ENCODE results near the gene KLHL13. TPM values are rescaled to one million over a fixed set of nuclear protein-coding genes. Genes with fewer than 3 reads are reported as not detected.

Gene KLHL13
- total and polyA plus RNA-seq, 8 donors = 1.1 to 4.9 (median 3.1) TPM

DNA sequence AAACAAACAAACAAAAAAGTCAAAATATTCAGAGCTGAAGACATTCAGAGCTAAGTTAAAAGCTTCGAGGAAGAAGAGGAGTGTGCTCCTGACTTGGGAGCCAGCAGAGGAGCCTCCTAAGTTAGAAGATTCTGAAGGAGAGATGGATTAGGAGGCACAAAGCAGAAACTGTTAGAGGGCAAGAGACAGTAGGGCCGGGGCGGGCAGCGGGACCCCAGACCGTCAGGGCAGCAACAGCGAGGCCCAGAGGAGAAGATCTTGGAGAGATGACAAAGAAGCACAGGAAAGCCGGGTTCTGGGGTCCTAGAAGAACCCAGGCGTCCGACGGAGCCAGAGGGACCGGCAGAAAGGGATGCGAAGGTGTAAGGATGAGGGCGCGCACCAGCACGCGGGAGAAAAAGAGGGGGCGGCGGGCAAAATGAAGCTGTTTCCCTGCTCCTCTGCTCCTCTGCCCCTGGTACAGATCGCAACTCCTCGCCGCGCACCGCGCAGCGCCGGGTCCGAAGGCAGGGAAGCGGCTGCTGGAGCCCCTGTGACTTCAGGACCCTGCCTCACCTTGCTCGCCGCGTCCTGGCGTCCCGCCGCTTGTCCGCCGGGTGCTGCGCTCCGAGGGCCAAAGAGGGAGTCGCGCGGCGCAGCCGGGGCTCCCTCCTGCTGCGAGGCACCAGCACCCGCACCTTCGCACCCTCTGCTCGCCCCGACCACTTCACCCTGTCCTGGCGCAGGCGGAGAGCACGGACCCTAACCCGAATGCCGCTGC lies 477 bp downstream of the KLHL13 start:
- DNase-seq (peak in 2 of 6 donors; percentile 42 to 70), FAIRE-seq (no peak), ATAC-seq (peak; percentile 67 to 80 (median 76))
- peak overlapping the region; percentile 29 to 57 (median 41) for H3K4me3 ChIP-seq
- H3K36me3 ChIP-seq = no peaks in the 10 kb centered on the region
- WGBS, 2 donors = 1 to 23% methylated on average over 38 to 53 of the region's 53 CpGs
- H3K27ac ChIP-seq = peak overlapping the region in 3 of 4 donors; percentile 19 to 56 (median 39)
- no peaks in the 10 kb centered on the region for H3K9me3 ChIP-seq
- intact Hi-C loops (cut with DNase I) = no loop called here
- no peak for TF ChIP-seq CTCF (IDR thresholded peaks at IDR 0.05)
- H3K27me3 ChIP-seq = no peaks in the 10 kb centered on the region
- H3K4me1 ChIP-seq = no peaks in the 10 kb centered on the region

GRCh38 chrX:118114971-118115370 lies 1.6 kb downstream of the KLHL13 start:
- DNase-seq (no peak), ATAC-seq (no peak), FAIRE-seq (no peak)
- no peak overlapping the region for H3K27ac ChIP-seq
- intact Hi-C loops (cut with DNase I) = no loop called here
- no peaks in the 10 kb centered on the region for H3K4me1 ChIP-seq
- no peaks in the 10 kb centered on the region for H3K36me3 ChIP-seq
- H3K4me3 ChIP-seq = peak overlapping the region in 2 of 4 donors; percentile 4 to 57
- no peaks in the 10 kb centered on the region for H3K9me3 ChIP-seq
- no peaks in the 10 kb centered on the region for H3K27me3 ChIP-seq
- no peak for TF ChIP-seq CTCF (IDR thresholded peaks at IDR 0.05)
- 33 to 59% methylated on average over 2 of the region's 2 CpGs for WGBS, 2 donors

DNA sequence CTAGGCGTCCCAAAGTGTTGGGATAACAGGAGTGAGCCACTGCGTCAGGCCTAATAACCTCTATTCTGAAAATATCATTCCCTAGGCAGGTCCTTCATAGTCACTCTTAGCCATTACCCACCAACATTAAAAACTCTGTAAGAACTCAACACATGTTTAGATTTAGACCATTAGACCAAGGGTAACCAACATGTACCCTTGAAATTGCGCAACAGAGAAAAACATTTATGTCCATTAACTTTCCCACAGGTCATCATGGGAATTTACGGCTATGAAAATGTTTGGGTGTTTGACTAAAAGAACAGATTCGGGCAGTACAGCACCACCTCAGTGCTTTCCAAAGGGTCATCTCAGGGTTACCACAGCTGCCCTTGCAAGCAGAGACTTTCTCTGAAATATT lies 7.5 kb downstream of the KLHL13 start:
- H3K27ac ChIP-seq = no peak overlapping the region
- H3K4me1 ChIP-seq = no peaks in the 10 kb centered on the region
- no peaks in the 10 kb centered on the region for H3K27me3 ChIP-seq
- intact Hi-C loops (cut with DNase I) = no loop called here
- TF ChIP-seq CTCF (IDR thresholded peaks at IDR 0.05) = no peak
- no peak overlapping the region for H3K4me3 ChIP-seq
- 88 to 96% methylated on average over 5 of the region's 5 CpGs for WGBS, 2 donors
- no peak for DNase-seq
- ATAC-seq = no peak
- no peaks in the 10 kb centered on the region for H3K9me3 ChIP-seq
- FAIRE-seq = no peak
- H3K36me3 ChIP-seq = no peaks in the 10 kb centered on the region

- Histone ChIP-seq H3K4me3 (no peak overlapping the region), H3K27me3 (no peaks in the 10 kb centered on the region), H3K27ac (no peak overlapping the region), H3K9me3 (no peaks in the 10 kb centered on the region), H3K36me3 (no peaks in the 10 kb centered on the region), H3K4me1 (no peaks in the 10 kb centered on the region)
- WGBS, 2 donors = 22 to 26% methylated on average over 1 of the region's 1 CpG
- TF ChIP-seq CTCF (IDR thresholded peaks at IDR 0.05) = no peak
- ATAC-seq (no peak), DNase-seq (no peak), FAIRE-seq (no peak)
- intact Hi-C loops (cut with DNase I) = no loop called here
Measured at GRCh38 chrX:118108304-118108703, 8.3 kb downstream of the KLHL13 start.

DNA sequence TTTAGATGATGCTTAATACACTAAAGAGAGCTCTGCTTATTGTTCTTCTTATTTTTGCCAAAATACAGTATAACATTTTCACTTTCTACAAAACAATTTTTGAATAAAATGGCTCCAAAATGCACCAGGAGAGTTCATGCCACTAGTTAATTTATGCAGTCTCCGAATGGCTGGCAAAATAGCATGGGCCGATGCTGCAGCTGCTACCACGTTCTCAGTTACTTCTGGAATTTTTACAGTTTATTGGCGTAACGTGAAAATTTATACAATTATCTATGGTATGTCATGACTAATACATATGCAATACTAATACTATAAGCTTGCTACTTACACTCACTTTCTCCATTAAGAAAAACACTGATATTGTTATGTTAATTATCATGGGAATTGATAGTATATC lies 16.5 kb downstream of the KLHL13 start:
- intact Hi-C loops (cut with DNase I) = no loop called here
- Histone ChIP-seq H3K36me3 (no peaks in the 10 kb centered on the region), H3K9me3 (no peaks in the 10 kb centered on the region), H3K4me1 (no peaks in the 10 kb centered on the region), H3K27ac (no peak overlapping the region), H3K27me3 (no peaks in the 10 kb centered on the region), H3K4me3 (no peak overlapping the region)
- 76 to 95% methylated on average over 5 of the region's 5 CpGs for WGBS, 2 donors
- FAIRE-seq (no peak), DNase-seq (no peak), ATAC-seq (no peak)
- TF ChIP-seq CTCF (IDR thresholded peaks at IDR 0.05) = no peak

All from pancreas (tissue), 10 donors.